Measurements from ENCODE around the gene SGSH. TPM values are rescaled to one million over a fixed set of nuclear protein-coding genes. Genes with fewer than 3 reads are reported as not detected.

Gene SGSH
- total RNA-seq, 1 donor: 15.9 TPM

DNA sequence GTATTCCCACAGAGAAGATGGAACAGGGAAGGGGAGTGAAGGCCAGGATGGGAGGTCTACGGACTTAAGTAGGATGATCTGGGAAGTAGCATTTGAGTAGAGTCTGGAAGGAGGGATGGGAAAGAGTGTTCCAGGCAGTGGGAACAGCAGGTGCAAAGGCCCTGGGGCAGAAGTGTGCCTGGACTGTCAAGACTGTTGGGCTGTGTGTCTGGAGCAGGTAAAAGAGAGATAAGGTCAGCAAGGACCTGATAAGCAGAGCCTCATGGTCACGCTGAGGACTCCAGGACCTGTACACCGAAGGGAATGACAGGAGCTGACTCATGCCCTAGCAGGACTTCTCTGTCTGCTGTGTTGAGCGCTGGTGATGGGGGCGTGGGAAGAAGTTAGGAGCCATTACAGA lies 51.0 kb downstream of the SGSH start:
- Histone ChIP-seq H4K20me1 (ENCODE audit: insufficient read depth, low read length) (no peaks in the 10 kb centered on the region), H3K4me2 (ENCODE audit: insufficient read depth, low read length) (no peak overlapping the region), H3K36me3 (ENCODE audit: insufficient read depth, low read length) (no peaks in the 10 kb centered on the region), H3K9me3 (ENCODE audit: low read depth, low read length) (no peaks in the 10 kb centered on the region), H3K27me3 (ENCODE audit: insufficient read depth, low read length) (peaks cover 4% of the 10 kb centered on the region), H3K27ac (ENCODE audit: low read depth, low read length) (no peak overlapping the region), H3K4me3 (ENCODE audit: insufficient read depth, low read length) (no peak overlapping the region), H3K4me1 (ENCODE audit: insufficient read depth, low read length) (no peaks in the 10 kb centered on the region), H2AFZ (ENCODE audit: low read length) (no peak overlapping the region), H3K79me2 (ENCODE audit: insufficient read depth, low read length) (no peaks in the 10 kb centered on the region)
- peak; percentile 56 for DNase-seq (ENCODE audit: insufficient read length, low spot score, missing footprints)
- TF ChIP-seq, protein P1, sequence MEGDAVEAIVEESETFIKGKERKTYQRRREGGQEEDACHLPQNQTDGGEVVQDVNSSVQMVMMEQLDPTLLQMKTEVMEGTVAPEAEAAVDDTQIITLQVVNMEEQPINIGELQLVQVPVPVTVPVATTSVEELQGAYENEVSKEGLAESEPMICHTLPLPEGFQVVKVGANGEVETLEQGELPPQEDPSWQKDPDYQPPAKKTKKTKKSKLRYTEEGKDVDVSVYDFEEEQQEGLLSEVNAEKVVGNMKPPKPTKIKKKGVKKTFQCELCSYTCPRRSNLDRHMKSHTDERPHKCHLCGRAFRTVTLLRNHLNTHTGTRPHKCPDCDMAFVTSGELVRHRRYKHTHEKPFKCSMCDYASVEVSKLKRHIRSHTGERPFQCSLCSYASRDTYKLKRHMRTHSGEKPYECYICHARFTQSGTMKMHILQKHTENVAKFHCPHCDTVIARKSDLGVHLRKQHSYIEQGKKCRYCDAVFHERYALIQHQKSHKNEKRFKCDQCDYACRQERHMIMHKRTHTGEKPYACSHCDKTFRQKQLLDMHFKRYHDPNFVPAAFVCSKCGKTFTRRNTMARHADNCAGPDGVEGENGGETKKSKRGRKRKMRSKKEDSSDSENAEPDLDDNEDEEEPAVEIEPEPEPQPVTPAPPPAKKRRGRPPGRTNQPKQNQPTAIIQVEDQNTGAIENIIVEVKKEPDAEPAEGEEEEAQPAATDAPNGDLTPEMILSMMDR (IDR thresholded peaks at IDR 0.05; ENCODE audit: extremely low read depth, low read depth, low read length): no peak

DNA sequence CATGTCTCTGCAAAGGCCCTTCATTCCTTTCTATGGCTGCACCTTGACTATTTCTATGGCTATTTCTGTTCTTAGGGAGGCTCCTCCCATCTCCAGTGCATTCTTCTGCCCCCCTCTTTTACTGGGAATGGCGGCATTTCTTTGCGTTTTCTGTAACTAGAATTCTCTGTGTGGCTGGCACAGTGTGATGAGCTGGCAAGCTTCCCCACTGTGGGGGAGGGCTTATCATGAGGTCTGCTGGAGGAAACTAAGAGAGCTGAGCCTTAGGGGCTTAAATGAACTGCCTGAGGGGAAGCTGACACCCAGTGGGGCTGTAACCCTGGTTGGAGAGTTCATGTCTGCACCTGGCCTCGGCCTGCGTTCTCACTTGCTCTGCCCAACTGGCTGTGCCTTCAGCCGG lies 51.8 kb downstream of the SGSH start:
- H2AFZ ChIP-seq (ENCODE audit: low read length): no peak overlapping the region

DNA sequence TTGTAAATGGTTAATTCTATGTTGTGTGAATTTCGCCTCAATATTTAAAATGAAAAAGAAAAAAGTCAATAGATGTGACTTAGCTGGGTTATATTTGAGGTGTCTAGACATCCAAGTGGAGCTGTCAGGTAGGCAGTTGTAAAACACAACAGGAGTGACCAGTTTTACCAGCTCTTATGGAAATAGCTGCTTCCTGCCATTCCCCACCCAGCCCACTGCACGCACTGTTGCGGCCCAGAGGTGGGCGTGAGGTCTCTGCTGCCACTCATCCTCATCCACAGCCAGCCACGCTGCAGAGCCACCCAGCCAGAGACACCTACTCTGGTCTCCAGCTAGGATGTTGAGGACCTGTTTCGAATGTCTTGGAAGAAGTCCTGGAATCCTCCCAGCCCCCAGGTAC lies 53.7 kb downstream of the SGSH start:
- TF ChIP-seq, protein P1 (IDR thresholded peaks at IDR 0.05; ENCODE audit: extremely low read depth, low read depth, low read length): no peak

More for the DNA sequence above, 51.8 kb downstream of the SGSH start:
- peak; percentile 15 for DNase-seq (ENCODE audit: insufficient read length, low spot score, missing footprints)
- Histone ChIP-seq H4K20me1 (ENCODE audit: insufficient read depth, low read length) (no peaks in the 10 kb centered on the region), H3K4me1 (ENCODE audit: insufficient read depth, low read length) (no peaks in the 10 kb centered on the region), H3K79me2 (ENCODE audit: insufficient read depth, low read length) (no peaks in the 10 kb centered on the region), H3K27ac (ENCODE audit: low read depth, low read length) (no peak overlapping the region), H3K9me3 (ENCODE audit: low read depth, low read length) (no peaks in the 10 kb centered on the region), H3K4me2 (ENCODE audit: insufficient read depth, low read length) (no peak overlapping the region), H3K27me3 (ENCODE audit: insufficient read depth, low read length) (peaks cover 4% of the 10 kb centered on the region), H3K4me3 (ENCODE audit: insufficient read depth, low read length) (no peak overlapping the region), H3K36me3 (ENCODE audit: insufficient read depth, low read length) (no peaks in the 10 kb centered on the region)
- TF ChIP-seq, protein P1 (IDR thresholded peaks at IDR 0.05; ENCODE audit: extremely low read depth, low read depth, low read length): no peak

DNA sequence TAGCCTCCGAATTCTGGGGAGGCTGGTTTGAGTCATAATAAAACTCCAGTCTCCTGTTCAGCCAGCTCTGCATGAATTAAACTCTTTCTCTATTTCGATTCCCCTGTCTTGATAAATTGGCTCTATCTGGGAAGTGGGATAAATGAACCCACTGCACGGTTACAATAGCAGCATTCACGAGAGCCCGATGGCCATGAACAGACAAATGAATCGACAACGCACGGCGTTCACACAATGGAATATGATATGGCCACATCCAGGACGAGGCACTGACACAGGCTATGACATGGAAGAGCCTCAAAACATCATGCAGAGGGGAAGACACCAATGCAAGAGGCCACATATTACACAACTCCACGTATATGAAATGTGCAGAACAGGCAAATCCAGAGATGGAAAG lies 55.9 kb downstream of the SGSH start:
- H3K9me3 ChIP-seq (ENCODE audit: low read depth, low read length): no peaks in the 10 kb centered on the region
- no peak overlapping the region for H3K27ac ChIP-seq (ENCODE audit: low read depth, low read length)
- no peaks in the 10 kb centered on the region for H3K4me1 ChIP-seq (ENCODE audit: insufficient read depth, low read length)
- no peaks in the 10 kb centered on the region for H3K36me3 ChIP-seq (ENCODE audit: insufficient read depth, low read length)
- no peak overlapping the region for H3K4me3 ChIP-seq (ENCODE audit: insufficient read depth, low read length)
- no peak overlapping the region for H2AFZ ChIP-seq (ENCODE audit: low read length)
- no peaks in the 10 kb centered on the region for H3K79me2 ChIP-seq (ENCODE audit: insufficient read depth, low read length)
- DNase-seq (ENCODE audit: insufficient read length, low spot score, missing footprints): no peak
- H4K20me1 ChIP-seq (ENCODE audit: insufficient read depth, low read length): no peaks in the 10 kb centered on the region
- TF ChIP-seq, protein P1 (IDR thresholded peaks at IDR 0.05; ENCODE audit: extremely low read depth, low read depth, low read length): no peak
- peaks cover 16% of the 10 kb centered on the region for H3K27me3 ChIP-seq (ENCODE audit: insufficient read depth, low read length)
- H3K4me2 ChIP-seq (ENCODE audit: insufficient read depth, low read length): no peak overlapping the region

More for the DNA sequence above, 53.7 kb downstream of the SGSH start:
- no peak overlapping the region for H3K4me2 ChIP-seq (ENCODE audit: insufficient read depth, low read length)
- H3K4me3 ChIP-seq (ENCODE audit: insufficient read depth, low read length): no peak overlapping the region
- no peak overlapping the region for H3K27ac ChIP-seq (ENCODE audit: low read depth, low read length)
- H3K79me2 ChIP-seq (ENCODE audit: insufficient read depth, low read length): no peaks in the 10 kb centered on the region
- H3K9me3 ChIP-seq (ENCODE audit: low read depth, low read length): no peaks in the 10 kb centered on the region
- no peaks in the 10 kb centered on the region for H3K36me3 ChIP-seq (ENCODE audit: insufficient read depth, low read length)
- H3K27me3 ChIP-seq (ENCODE audit: insufficient read depth, low read length): peaks cover 9% of the 10 kb centered on the region
- no peaks in the 10 kb centered on the region for H3K4me1 ChIP-seq (ENCODE audit: insufficient read depth, low read length)
- DNase-seq (ENCODE audit: insufficient read length, low spot score, missing footprints): no peak
- no peak overlapping the region for H2AFZ ChIP-seq (ENCODE audit: low read length)
- H4K20me1 ChIP-seq (ENCODE audit: insufficient read depth, low read length): no peaks in the 10 kb centered on the region

All from osteoblast (primary cell).